Peyer's patch (tissue), 4 donors: ENCODE results near the gene ADD2.

Experiments
- CTCF ChIP-seq, 6 experiments: fragments of 450-650 bp in 4 of 6; fragments of 200-600 bp in 2 of 6; sonication (generic) in 1 of 6; IDR thresholded peaks; one replicate each; pipeline ENCODE4 v1.5.1; 2017 to 2019; ENCODE audit warnings: antibody characterized with exemption in 6 of 6, mild to moderate bottlenecking in 3 of 6, moderate library complexity in 1 of 6
- POLR2A ChIP-seq, 2 donors: fragments of 450-650 bp; IDR thresholded peaks; one replicate each; pipeline ENCODE4 v1.5.1; 2017; ENCODE audit warnings: antibody characterized with exemption in 2 of 2, mild to moderate bottlenecking in 2 of 2, moderate library complexity in 2 of 2

- TF ChIP-seq POLR2A (IDR thresholded peaks at IDR 0.05): no peak
- TF ChIP-seq CTCF (IDR thresholded peaks at IDR 0.05): no peak
These were observed 121.6 kb downstream of the ADD2 start for GRCh38 chr2:70646420-70646818.
